K562 (cell line): ENCODE data around the gene TRMT2A. TPM values are rescaled to one million over a fixed set of nuclear protein-coding genes. Genes with fewer than 3 reads are reported as not detected.
A peak's percentile ranks its signal among the peaks of the same experiment; 100 is the strongest.

Source experiments
- CCAR2 ChIP-seq: fragments of 200-400 bp; formaldehyde crosslinking; IDR thresholded peaks from 2 replicates; pipeline ENCODE4 v1.6.1; 2017; ENCODE audit warnings: mild to moderate bottlenecking, low read depth, low read length
- E2F1 ChIP-seq: sonication (generic); formaldehyde crosslinking; IDR thresholded peaks from 2 replicates; pipeline ENCODE4 v1.8.1; 2023; ENCODE audit warnings: mild to moderate bottlenecking, missing genetic modification reagents, moderate library complexity
- PHTF2 ChIP-seq: fragments of 250-450 bp; sonication (Bioruptor Pico); IDR thresholded peaks from 2 replicates; pipeline ENCODE4 v1.5.0; 2021; ENCODE audit warnings: mild to moderate bottlenecking
- PPARD ChIP-seq: fragments of 250-450 bp; sonication (Bioruptor Pico); IDR thresholded peaks from 2 replicates; pipeline ENCODE4 v1.8.0; 2022; ENCODE audit warnings: inconsistent platforms, mild to moderate bottlenecking, moderate library complexity
- RCOR1 ChIP-seq, 2 experiments: IDR thresholded peaks; 2 replicates each; pipeline ENCODE4 v1.6.1; 2012; ENCODE audit warnings: low read depth in 2 of 2, low read length in 2 of 2, borderline replicate concordance in 1 of 2, improper control_type of control experiment in 1 of 2
- SETDB1 ChIP-seq: IDR thresholded peaks from one replicate; pipeline ENCODE4 v1.6.1; 2012; ENCODE audit warnings: low read length, control low read depth, inconsistent platforms
- SMAD1 ChIP-seq: fragments of 150-350 bp; IDR thresholded peaks from 2 replicates; pipeline ENCODE4 v1.6.1; 2014; ENCODE audit warnings: low read length, low read depth; ENCODE audit not compliant: partially characterized antibody
- ZBTB26 ChIP-seq: fragments of 450-650 bp; formaldehyde crosslinking; IDR thresholded peaks from 2 replicates; pipeline ENCODE4 v1.4.0; 2022; ENCODE audit warnings: missing genetic modification characterization
- ZFP91 ChIP-seq: sonication (generic); formaldehyde crosslinking; IDR thresholded peaks from 2 replicates; pipeline ENCODE4 v1.8.0; 2022; ENCODE audit warnings: mild to moderate bottlenecking, missing genetic modification reagents
- ZHX1 ChIP-seq: fragments of 150-350 bp; conservative IDR thresholded peaks from 2 replicates; pipeline ENCODE4 v1.6.1; 2014; ENCODE audit warnings: low read length
- ZNF197 ChIP-seq: fragments of 200-800 bp; sonication (Bioruptor generic); IDR thresholded peaks from 2 replicates; pipeline ENCODE4 v1.6.1; 2016; ENCODE audit warnings: low read depth, missing genetic modification characterization, missing compliant biosample characterization
- ZNF398 ChIP-seq: fragments of 250-450 bp; sonication (Bioruptor Pico); IDR thresholded peaks from 2 replicates; pipeline ENCODE4 v1.8.0; 2021; ENCODE audit warnings: moderate library complexity, mild to moderate bottlenecking, inconsistent platforms
- ZNF609 ChIP-seq: sonication (generic); formaldehyde crosslinking; IDR thresholded peaks from 2 replicates; pipeline ENCODE4 v1.8.1; 2023; ENCODE audit warnings: missing genetic modification reagents, mild to moderate bottlenecking, borderline replicate concordance
- polyA plus RNA-seq, 8 experiments: library from polyadenylated mRNA; depleted of rRNA in 4 of 8; stranded (reverse) in 5 of 8; unstranded in 3 of 8; fragments of >200 nt; fragmentation: Nextera tagmentation in 2 of 8; fragmentation: Illumina TruSeq in 1 of 8; extraction: Ambion mirVana in 2 of 8; extraction: Trizol in 1 of 8; gene quantifications; 2 replicates each; pipeline versions ENCODE4 v1.2.1 to v1.2.3, GENCODE V29; 2011 to 2014; ENCODE audit warnings: inconsistent platforms in 1 of 8, missing spikeins in 1 of 8
- total RNA-seq, 7 experiments: library from RNA; depleted of rRNA in 6 of 7; stranded (reverse); fragments of >200 nt in 6 of 7; fragmentation: Illumina TruSeq in 2 of 7; extraction: Trizol in 2 of 7; gene quantifications; 2 replicates each; pipeline versions ENCODE4 v1.2.1 to v1.2.3, GENCODE V29; 2011 to 2021; ENCODE audit warnings: low replicate concordance in 1 of 7

TRMT2A gene
- total and polyA plus RNA-seq, 9 of the 15 experiments (the other 6 are each of a cell fraction or from before 2014, with no cell fraction given): 1.6 to 265 (median 140) TPM

- no peak for TF ChIP-seq CCAR2
- TF ChIP-seq PPARD (CRISPR knock-in tag): no peak
- no peak for TF ChIP-seq ZNF398 (CRISPR knock-in tag)
- TF ChIP-seq PHTF2: 0 out of 2 replicates have a peak, but pooled peaks have one; percentile 6
- TF ChIP-seq ZNF609 (CRISPR knock-in tag): no peak
- no peak for TF ChIP-seq SMAD1
- no peak for TF ChIP-seq E2F1 (CRISPR knock-in tag)
- no peak for TF ChIP-seq ZBTB26 (CRISPR knock-in tag)
- TF ChIP-seq SETDB1: peak; percentile 12
- no peak for TF ChIP-seq ZFP91 (CRISPR knock-in tag)
- TF ChIP-seq ZHX1: no peak
- no peak for TF ChIP-seq ZNF197 (CRISPR knock-in tag)
- no peak for TF ChIP-seq RCOR1 (IDR thresholded peaks at IDR 0.05; ENCODE audit: borderline replicate concordance in 1 of 2, low read depth in 2 of 2, low read length in 2 of 2)
These were observed 6.6 kb downstream of the TRMT2A start (continued) for GRCh38 chr22:20110359-20110985.
